HG03159 (cell line): ENCODE results near the gene CCDC28A.
"Not testable (repeated sequence)": the region's sequence is repeated elsewhere in the genome, so short reads cannot be mapped to it uniquely, and the experiment has no call there.

Experiments
- ATAC-seq: cut with Tn5 transposase; IDR thresholded peaks from one replicate; pipeline ENCODE4 v1.9.1; 2021; ENCODE audit warnings: mild to moderate bottlenecking, moderate library complexity; ENCODE audit not compliant: unreplicated experiment

Gene CCDC28A

DNA sequence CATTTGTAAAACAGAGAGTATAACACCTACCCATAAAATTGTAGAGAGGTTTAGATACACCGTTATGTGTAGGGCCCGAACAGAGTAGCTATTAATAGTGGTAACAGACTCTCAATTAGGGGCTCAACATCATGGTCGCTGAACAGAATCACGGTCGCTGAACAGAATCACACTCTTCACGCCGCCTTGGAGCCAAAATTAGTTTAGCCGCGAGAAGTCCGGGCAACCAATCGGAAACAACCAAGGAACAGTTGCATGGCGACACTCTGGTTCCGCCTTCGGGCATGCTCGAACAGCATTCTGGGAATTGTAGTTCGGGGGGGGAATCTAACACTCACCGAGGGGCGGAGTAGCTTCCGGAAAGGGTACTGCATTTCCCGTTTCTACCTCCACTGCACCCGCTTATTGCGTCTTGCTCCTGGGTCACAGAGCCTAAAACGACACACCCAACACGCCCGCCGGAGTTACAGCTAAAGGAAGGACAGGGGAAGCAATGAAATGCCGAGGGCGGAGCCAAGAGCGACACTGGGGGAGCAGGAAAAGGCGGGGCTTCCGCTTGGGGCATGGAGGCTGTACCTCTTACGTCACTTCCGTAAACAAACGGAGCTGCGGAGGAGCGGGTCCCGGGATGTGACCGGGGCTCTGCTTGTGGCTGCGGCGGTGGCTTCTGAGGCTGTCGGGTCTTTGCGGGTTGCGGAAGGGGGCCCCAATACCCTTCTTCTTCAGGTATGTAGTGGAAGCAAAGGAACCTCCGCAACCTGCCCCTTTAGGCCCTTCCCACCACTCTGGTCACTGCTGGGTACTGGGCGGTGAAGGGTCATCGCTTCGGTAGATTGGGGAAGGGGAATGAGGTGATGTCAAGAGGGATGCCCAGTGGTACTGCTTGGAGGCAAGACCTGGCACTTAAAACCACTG lies at the start of gene CCDC28A:
TSS of gene CCDC28A (plus strand) at position 593 of the 915 bp plus-strand sequence. CDS start 2,352 bp downstream, outside the sequence.
- peak; percentile 90 for ATAC-seq

DNA sequence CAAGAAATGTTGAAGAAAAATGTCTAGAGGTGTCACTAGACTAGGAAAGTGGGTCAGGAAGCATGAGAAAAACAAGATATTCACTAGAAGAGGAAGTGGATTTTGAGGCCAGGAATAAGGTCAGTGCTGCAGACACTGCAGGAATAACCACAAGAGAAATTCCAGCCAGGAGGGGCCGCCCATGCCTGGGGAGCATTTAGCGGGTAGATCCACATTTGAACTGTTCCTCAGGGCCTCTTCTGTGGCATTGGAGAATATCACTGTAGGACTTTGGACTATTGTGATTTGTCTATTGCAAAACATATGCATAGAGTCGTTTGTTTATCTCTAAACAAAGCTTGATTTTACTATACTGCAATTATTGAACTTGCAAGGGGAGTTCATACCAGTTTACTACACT lies 49.6 kb upstream of the CCDC28A start:
- ATAC-seq = no peak

DNA sequence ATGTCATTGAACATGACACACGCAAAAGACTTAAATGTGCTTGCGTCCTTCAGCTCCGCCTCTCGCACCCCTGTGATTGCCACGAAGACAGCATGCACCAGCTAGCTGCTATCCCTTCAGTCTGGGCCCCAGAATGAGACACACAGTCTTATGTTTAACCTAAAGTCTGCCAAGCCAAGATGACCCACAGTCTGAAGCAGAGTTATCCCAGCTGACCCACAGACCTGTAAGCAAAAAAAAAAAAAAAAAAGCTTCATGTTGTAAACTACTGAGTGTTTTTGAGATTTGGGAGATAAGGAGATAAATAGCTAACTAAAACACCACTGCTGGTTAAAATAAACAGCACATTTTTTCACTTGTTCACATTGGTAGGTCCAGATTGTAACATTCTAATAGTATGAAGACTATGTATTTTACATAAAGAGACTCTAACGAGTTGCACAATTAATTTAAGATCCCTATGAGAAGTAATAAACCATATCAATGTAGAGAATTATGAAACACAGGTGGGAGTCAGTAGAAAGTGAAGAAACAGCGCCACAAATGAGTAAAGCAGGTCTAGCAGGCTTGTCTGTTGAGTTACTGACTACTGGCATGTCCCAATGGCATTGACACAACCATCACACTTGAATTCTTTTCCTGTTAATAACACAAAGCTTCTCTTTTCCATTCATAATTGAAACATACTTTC lies 47.4 kb upstream of the CCDC28A start:
- ATAC-seq = no peak

DNA sequence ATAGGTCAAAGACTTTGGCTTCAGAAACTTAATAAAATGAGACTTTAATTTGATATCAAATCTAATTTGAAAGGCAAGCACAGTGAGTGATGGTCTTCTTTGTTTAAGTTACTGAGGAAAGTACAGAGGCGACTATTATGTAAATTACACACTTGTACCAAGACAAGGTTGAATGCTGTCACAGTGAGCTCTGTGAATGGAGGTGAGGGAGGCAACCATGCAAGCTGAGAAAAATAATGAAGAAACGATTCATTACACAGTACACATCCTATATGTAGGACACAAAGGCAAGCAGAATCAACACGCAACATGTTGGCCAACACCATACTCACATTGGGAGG lies 46.8 kb upstream of the CCDC28A start:
- no peak for ATAC-seq

DNA sequence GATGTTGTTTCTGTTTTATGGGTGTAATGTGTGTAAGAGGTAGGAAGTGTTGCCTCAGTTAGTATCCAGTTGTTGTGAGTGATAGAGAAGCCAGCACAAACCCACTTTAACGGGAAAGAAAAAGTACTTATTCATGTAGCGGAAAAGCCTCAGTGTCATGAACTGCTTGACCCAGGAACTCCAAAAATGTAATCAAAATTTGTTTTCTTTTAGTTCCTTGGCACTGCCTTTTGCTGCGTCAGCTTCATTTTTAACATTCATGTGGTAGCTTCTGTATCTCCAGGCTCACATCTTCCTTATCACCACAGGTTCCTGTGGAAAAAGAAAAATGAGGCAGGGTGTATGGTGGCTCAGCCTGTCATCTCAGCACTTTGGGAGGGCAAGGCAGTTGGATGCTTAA lies 46.4 kb upstream of the CCDC28A start:
- ATAC-seq = no peak

DNA sequence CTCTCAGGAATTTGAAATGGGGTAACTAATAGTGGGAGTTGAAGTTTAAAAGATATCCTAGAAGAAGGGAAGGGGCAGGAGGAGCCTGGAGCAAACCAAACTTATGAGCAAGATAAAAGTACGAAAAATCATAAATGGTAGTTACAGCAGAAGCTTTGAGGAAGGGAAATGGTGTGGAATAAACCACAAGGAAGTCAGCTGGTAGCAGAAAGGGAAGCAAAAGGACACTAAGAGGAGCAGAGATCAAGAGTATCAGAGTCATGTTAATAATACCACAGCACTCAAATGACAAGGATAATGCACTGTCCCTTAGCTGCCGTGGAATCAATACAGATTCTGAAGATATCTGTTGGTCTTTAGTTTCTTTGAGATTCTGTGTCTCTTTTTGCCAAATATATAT lies 44.9 kb upstream of the CCDC28A start:
- no peak for ATAC-seq

DNA sequence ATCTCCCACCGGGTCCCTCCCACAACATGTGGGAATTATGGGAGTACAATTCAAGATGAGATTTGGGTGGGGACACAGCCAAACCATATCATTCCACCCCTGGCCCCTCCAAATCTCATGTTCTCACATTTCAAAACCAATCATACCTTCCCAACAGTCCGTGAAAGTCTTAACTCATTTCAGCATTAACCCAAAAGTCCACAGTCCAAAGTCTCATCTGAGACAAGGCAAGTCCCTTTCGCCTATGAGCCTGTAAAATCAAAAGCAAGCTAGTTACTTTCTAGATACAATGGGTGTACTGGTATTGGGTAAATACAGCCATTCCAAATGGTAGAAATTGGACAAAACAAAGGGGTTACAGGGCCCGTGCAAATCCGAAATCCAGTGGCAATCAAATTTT lies 43.5 kb upstream of the CCDC28A start:
- ATAC-seq = not testable (repeated sequence)

DNA sequence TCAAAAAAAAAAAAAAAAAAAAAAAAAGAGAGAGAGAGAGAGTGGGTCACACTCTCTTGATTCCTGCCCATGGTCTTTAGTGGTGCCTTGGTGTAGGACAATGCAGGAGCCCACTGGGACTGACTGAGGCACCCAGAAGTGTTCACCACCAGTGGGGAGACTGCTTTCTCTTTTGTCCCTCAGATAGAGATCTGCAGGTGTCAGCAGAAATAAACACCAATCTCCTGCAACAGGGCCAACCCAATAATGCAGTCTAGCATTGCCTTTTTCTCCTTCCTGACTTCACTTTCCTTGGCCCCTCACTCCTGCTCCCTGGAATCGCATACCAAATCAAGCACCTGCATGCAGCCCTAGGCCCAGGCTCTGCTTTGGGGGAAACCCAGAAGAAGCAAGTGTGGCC lies 39.0 kb upstream of the CCDC28A start:
- ATAC-seq = no peak

DNA sequence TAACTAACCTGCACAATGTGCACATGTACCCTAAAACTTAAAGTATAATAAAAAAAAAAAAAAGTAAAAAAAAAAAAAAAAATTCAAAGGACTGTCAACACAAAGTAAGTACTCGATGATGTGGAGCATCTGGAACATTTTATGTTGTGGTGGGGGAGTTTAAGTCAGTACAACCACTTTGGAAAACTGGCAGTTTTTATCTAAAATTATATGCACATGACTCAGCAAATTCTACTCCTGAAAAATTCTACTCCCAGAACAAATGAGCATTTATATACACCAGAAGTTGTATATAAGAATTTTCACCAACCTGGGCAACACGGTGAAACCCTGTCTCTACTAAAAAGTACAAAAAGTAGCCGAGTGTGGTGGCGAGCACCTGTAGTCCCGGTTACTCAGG lies 36.9 kb upstream of the CCDC28A start:
- ATAC-seq = no peak

DNA sequence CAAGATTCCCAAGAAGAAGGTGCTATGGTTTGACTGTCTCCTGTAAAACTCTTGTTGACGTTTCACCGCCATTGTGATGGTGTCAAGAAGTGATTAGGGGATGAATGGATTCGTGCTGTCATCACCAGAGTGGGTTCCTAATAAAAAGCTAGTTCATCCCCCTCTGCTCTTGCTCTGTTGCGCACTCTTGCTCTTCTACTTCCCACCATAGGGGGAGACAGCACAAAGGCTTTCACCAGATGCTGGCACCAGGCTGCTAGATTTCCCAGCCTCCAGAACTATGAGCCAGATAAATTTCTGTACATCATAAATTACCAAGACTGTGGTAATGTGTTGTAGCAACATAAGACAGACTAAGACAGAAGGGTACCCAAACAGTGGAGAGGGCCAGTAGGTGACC lies 21.6 kb upstream of the CCDC28A start:
- no peak for ATAC-seq

DNA sequence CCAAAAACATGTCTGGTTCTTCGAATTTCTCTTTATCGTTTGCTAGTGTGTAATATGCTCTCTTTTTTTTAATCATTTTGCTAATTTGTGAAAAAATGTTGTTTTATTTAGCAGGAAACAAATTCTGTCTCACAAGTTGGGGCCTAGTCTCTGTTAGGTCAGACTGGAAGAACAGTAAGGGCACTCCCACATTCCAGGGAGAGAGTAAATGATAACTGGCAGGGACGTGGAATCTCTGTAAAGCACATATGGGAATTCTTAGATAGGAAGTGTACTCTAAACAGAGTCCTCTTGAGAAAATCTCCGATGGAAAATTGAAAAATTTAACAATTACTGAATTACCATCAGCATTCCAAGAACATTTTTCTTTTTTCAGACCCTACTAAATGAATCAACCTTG lies 16.4 kb upstream of the CCDC28A start:
- no peak for ATAC-seq

DNA sequence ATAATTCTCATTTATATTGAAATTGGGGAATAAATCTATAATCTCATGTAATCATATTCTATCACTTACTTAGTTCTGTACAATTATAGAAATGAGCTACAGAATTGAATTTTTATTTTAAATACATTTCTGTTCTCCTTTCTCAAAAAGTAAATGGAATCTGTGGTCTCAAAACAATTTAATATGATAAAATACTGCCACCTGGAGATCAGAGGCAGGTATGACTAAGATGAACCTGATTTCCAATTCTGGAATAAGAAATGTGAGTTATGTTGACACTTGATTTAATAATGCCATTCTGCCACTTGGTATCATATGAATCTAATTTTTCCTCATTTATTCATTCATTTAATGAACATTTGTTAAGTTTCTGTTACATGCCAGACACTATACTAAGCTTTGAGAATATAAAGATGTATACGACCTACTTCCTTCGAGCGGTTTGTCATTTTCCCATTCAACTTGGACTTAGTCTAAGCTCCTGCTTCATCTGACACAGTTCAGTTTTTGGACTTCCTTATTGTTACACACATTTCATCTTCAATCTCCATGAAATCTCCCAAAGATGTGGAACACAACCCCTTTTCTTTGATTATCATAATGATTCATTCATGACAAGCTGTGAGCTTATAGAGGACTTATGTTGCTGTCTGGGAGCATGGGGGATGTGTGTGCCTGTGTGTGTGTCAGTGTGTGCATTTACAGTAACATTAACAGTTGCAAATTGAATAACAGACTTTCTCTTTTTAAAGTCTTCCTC lies 7.5 kb upstream of the CCDC28A start:
- no peak for ATAC-seq

DNA sequence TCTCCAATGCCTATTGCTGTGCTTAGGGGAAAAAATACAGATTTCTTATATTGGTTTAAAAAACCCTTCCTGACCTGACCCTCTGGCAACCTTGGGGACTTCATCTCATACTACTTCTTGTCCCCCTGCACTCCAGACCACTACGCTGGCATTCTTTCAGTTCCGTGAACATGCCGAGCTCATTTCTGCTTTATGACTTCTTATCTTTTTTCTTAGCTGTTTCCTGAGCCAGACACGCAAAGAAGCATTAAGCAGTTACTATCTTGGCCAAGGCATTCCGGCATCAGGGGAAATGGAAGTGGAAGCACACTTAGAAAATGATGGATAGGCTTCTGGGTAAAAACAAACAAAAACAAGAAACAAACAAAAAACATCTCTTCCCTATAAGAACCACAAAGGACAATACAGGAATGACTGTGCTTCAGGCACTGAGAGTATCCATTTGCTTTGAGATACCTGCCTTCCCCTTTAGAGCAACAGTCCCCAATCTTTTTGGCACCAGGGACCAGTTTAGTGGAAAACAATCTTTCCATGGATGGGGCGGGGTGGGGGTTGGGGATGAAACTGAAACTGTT lies 4.4 kb upstream of the CCDC28A start:
- ATAC-seq = no peak

DNA sequence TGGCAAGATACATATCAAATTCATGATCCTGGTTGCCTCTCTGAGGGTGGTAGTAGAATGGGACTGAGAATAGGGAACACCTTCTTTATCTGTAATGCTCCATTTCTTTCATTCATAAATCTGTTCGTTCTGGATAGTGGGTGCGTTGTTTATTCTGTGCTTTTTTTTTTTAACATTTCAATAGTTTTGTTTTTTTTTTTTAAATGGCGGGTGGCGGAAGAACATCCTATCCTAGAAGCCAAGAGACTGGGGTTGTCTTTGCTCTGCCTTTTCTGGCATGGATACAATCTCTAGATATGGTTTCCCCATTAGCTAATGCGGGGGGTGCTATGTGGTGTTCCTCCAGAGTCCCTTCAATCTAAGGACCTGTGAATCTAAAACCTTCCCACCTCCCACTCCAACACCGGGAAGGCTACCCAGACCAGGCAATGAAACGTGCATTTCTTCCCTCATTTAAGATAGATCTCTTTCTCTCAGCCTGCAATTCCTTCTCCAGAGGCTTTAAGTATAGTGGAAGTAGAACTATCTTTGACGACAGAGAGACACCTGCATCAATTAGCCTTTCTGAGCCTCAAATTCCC lies 883 bp upstream of the CCDC28A start:
- ATAC-seq = no peak

DNA sequence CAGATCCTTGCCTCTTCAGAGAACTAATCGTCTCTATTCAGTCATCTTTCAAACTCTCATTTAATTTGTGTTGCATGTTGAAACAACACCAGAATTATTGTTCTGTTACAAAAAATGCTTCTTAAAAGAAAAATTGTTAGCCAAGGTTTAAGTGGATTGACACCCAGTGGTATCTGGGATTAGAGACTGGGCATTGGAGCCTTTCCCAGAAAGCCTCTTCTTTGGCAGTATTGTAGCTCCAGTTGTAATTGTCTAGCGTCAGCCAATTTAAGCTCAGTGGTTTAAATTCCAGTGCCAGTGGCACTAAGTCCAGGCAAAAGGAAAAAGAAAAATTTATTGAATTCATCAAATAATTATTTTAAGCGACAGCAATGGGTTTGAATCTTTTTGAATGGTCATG lies 801 bp downstream of the CCDC28A start:
- ATAC-seq = no peak

DNA sequence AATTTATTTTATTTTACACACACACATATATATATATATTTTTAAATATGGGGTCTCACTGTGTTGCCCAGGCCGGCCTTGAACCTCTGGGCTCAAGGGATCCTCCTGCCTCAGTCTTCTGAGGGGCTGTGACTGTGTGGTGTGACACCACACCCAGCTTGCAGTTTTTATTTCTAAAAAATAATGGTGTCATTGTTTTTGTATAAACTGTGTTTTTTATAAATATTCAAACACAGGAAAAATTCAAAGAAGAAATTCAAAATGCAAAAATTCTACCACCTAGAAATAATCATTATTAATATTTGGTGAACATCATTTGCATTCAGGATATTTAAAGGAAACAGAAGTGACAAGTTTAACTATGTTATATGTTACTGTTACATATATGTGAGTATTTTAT lies 3.1 kb downstream of the CCDC28A start:
- ATAC-seq = no peak

DNA sequence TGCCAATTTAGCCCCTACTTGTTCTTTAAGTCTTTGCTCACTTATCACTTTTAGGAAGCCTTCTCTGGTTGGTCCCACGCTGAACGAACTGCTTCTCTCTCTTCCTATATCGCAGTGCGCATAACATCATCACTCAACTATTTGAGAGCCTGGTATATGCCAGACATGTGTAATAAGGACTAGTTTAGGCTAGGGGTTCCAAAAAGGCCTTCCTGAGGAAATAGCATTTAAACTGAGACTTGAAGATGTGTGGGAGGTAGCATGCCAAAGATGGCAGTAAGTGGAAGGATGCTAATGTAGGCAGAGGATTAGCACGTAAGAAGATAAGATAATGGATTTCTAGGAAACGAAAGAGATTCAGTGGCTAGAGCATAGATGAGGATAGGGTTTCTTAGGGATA lies 4.8 kb downstream of the CCDC28A start:
- no peak for ATAC-seq

DNA sequence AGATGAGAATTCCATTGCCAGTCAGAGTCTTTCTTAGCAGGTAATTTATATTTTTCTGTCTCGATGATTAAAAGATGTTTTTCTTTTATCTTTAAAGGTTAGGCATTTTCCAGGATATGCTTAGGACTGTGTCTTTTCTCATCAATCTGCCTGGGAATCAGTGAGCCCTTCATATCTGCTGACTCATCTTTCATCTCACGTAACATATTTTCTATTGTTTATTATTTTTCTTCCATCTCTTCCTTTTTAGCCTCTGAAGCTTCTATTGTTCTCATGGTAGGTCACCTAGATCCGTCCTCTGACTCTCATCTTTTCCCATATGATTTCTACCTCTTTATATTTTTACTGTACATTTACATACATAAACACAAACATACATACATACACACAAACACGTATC lies 8.7 kb downstream of the CCDC28A start:
- ATAC-seq = no peak

DNA sequence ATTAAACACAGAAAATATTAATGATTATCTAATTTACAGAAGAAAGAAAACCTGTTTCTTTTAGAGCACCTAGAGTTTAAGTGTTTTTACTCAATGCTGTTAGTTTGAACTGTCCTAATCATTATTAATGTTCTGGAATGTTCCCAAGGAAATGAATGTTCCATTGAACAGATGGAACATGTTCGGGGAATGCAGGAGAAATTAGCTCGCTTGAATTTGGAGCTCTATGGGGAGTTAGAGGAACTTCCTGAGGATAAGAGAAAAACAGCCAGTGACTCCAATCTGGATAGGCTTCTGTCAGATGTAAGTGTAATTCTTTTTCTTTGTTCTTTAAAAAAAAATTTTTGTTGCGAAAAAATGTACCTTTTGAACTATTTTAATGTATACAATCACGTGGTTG lies 11.5 kb downstream of the CCDC28A start:
- no peak for ATAC-seq

DNA sequence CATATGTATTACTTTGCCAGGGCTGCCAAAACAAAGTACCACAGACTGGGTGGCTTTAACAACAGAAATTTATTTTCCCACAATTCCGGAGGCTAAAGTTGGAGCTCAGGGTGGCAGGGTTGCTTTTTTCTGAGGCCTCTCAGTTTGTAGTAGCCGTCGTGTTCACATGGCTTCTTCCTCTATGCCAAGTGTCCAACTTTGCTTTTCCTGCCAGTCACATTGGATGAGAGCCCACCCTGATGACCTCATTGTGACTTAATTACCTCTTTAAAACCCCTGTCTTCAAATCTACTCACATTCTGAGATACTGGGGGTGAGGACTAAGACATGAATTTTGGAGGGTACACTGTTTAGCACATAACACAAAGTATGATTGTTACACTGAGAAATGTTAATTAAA lies 12.4 kb downstream of the CCDC28A start:
- ATAC-seq = no peak

DNA sequence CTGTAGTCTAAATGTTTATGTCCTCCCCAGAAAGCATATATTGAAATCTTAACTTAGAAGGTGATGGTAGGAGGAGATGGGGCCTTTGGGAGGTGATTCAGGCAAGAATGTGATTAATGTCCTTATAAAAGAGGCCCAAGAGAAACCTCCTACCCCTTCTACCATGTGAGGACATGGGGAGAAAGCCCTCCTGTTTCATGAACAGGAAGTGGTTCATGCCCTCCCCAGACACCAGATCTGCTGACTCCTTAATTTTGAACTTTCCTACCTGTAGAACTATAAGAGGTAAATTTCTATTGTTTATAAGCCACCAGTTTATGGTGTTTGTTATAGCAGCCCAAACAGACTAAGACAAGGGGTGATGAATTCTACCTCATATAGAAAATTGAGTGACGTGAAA lies 13.6 kb downstream of the CCDC28A start:
- no peak for ATAC-seq
